GM18511 (cell line): ENCODE data around the gene FBXL16.

Experiments used
- ATAC-seq: cut with Tn5 transposase; IDR thresholded peaks from one replicate; pipeline ENCODE4 v1.9.1; 2021; ENCODE audit warnings: mild to moderate bottlenecking, moderate library complexity; ENCODE audit not compliant: unreplicated experiment

The FBXL16 gene

GRCh38 chr16:710500-711075 lies 5.0 kb upstream of the FBXL16 start:
- no peak for ATAC-seq

DNA sequence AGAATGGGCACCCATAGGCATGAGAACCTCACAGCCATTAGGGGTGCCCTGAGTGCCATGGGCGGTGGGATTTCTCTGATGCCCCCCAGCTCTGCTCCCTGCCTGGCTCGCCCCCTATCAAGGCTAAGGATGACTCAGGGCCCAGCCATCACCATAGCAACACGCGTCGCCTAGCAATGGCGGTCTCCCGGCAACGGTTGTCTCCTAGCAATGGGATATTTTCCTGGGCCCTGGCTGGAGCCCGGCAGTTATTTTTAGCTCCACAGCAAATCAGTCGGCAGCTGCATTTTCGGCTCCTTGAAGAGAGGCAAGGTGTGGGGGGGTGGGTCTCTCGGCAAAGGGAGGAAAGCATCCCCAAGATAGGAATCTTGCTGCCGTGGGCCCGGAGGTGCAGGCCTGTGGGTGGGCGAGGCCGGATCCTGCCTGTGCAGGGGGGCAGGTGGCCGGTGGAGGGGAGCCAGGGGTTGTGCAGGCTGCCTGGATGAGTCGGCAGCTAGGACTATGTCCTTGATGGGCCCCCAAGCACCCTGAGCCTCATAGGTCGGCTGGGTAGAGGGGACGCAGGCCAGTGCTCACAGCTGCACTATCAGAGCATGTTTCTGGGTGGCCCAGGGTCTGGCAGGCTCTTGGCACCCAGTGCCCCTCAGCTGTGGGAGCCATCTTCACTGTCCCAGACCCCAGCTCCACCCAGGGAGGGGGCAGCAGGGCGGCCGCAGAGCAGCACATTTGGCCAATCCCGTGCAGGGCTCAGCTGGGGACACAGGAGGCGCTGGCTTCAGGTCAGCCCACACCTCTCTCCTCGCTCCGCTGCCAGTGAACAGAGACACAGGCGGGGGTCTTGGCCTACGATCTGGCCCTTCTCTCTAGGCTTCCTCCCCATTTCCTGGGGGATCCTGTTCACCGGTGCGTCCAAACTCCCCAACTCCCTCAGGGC lies 4.2 kb upstream of the FBXL16 start:
- ATAC-seq: no peak

DNA sequence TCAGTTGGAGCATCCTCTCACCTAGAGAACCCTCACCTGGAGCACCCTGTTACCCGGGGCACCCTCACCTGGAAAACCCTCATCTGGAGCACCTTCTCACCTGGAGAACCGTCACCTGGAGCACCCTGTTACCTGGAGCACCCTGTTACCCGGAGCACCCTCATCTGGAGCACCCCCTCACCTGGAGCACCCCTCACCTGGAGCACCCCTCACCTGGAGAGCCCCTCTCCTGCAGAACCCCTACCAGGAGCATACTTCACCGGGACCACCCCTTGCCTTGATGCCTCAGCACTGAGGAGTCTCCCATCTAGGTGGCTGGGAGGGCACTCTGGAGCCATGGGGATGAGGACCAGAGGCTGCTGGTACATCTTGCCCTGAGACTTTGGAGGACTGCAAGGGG lies 3.4 kb upstream of the FBXL16 start:
- no peak for ATAC-seq

DNA sequence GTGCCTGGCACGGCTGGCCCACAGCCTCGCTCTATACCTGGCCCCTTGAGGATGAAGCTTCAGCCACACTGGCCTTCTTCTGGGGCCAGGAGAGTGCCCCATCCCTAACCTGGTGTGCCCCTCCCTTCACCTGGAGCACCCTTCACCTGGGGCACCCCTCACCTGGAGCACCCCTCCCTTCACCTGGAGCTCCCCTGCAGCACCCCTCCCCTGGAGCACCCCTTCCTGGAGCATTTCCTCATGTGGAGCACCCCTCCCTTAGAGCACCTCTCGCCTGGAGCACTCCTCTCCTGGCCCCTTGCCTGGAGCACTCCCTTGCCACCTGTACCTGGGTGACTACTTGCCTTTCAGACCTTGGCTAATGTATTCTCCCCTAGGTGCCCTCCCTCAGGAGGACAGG lies 2.4 kb upstream of the FBXL16 start:
- no peak for ATAC-seq

DNA sequence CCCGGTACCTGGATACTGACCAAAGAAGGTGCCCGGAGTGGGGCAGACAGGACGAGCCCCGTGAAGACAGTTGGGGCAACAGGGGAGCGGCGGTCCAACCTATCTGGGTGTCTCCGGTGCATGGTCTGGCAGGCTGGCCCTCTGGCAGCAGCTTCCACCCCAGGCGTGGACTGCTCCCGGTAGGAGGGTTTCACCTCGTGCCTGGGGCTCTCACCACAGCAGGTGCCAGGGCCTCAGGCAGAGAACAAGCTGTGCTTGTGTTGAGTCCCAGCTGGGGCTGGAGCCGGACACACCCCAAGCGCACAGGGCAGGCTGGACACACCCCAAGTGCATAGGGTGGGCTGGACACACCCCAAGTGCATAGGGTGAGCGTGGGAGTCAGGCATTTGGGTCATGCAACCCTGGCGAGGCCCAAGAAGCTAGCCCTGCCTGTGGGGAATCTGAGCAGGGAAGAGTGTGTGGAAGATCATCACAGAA lies 1.5 kb upstream of the FBXL16 start:
- no peak for ATAC-seq

DNA sequence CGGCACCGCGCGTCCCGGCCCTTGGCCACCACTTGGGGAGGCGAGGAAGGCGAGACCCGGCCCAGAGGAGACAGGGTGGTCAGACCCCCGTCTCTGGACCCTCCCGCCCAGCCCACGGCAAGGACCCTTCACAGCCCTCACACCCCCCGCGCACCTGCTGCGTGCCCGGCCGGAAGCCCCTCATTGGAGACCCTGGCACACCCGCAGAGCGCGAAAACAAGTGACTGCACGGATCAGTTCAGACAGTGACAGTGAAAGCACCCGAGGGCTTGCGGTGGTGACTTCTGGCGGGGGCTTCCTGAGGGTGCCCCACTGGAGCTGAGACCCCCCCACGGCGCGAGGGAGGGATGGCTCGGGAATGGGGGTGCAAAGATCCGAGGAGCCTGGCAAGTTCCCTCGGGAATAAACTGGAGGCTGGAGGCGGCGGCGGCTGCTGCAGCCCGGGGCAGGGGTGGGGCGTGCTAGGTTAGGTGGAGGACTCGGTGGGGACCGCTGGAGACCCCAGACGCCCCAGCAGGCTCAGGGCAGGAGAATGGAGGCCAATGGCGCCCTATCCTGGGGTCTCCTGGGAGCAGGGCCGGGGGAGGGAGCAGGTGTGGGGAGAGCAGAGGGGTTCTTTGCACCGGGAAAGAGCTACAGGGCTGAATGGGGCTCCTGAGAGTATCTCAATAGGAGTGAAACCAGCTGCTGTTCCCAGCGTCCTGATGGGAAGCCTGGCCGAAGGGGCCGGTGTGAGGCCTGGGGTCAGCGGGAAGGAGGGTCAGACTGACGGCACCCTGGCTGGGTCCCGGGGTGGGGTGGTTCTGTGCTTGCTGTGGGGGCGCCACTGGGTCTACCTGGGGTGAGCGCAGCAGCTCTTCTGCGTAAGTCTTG lies 824 bp upstream of the FBXL16 start:
- ATAC-seq: no peak

DNA sequence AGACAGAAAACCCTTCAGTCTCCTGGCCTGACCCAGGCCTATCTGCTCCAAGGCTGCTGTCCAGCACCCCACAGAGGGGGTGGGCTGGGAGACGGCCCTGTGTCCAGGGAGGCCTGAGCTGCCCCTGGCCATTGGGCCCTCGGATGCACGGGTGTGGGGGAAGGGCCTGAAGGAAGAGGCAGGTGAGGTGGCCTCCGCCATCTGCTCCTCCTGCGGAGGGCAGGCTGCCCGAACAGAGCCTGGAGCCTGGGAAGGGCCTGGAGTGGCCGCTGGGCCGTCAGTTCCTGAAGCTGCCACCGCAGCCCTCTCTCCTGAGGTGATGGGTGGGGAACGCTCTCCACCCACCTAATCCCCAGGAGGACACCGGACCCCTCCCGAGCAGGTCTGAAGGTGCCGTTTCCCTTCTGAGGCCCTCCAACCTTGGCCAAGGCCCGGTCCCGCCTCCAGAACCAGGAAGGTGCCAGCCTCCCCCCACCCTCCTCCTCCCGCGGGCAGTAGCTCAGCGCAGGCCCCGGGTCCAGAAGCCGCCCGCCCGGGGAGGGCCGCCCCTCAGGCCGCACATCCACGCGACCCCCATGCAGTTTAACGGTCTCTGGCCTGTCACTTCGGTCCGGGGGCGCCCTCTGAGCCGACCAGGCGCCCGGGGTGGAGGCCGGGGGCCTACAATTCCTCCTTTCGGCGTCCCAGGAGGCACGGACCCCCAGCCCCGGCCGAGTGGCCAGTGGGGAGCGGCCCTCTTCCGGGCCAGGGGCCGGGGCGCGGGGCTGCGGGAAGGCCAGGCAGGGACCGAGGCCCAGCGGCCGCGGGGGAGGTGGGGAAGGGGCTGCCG lies 835 bp downstream of the FBXL16 start:
- ATAC-seq: no peak

- ATAC-seq: no peak
Observed at GRCh38 chr16:704047-704446, 1.6 kb downstream of the FBXL16 start.

GRCh38 chr16:703406-703805 lies 2.2 kb downstream of the FBXL16 start:
- ATAC-seq: no peak

DNA sequence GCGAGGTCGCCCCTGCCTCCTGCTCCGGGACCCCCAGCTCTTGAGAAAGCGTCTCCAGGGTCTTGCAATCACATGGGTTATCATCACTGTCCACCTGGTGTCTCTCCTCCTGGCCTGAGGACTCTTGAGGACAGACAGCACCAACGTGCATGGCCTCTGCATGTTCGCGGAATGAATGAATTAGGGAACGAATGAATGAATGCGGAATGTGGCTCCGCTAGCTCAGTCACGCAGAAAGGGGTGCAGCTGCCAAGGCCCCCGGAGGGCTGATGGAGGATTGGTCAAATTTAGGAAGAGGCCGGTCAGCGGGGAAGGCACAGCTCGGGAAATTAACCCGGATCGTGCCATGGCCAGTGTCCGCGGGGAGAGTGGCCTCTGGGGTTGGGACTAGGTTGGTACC lies 3.3 kb downstream of the FBXL16 start:
- no peak for ATAC-seq

- ATAC-seq: no peak
Observed at GRCh38 chr16:700684-701584, 4.7 kb downstream of the FBXL16 start.

DNA sequence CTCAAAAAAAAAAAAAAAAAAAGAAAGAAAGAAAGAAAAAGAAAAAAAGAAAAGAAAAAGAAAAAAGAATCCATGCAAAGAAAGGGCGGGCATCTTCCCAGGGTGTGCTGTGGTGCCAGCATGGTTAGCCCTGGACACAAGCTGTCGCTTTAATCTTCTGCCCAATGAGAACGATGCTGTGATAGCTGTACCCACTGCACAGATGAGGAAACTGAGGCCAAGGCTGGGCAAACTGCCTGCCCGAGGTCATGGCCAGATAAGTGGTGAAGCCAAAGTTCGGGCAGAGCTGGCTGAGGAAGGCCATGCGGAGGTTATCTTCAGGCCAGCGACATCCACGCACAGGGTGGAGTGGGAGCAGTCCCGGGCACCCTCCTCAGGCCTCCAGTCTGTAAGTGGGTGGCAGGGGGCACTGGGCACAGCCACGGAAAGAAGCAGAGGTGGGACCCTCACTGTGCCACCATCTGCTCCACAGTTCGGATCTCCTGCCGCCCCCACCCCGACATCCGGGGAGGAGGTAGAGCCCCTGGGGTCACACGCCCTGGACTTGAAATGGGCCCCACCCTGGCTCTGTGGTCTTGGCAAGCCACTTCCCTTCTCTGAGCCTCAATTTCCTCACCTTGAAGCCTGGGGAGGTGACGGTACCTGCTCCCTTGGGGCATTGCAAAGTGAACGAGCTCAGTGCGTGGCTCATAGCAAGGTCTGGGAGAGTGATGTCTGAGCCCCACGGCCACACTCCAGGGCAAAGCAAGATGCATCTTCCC lies 6.5 kb downstream of the FBXL16 start:
- no peak for ATAC-seq

DNA sequence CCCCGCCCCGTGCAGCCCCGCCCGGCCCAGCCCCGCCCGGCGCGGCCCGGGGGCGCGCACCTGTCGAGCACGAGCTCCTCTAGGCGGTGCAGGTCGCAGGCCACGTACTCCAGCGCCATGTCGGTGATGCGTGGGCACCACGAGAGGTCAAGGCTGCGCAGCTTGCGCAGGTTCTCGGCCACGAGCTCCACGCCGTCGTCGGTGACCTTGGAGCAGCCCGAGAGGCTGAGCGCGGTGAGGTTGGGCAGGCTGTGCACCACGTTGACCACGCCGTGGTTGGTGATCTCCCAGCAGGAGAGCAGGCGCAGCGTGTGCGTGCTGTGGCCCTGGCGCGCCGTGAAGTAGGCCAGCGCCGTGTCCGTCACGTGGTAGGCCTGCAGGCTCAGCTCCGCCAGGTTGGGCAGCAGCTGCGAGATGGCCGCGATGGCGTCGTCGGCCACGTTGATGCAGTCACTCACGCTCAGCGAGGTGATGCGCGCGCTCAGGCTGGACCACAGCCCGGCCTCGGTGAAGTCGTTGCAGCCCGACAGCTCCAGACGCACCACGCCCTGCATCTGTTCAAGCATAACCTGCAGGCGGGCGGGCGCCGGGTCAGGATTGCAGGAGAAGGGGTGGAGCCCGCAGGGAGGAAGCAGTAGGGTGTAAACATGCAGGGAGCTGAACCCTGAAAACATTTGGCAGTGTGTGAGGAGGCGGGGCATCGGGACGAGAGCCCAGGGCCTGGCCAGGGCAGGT lies 10.1 kb downstream of the FBXL16 start:
- ATAC-seq: no peak

GRCh38 chr16:694863-695354 lies 10.7 kb downstream of the FBXL16 start:
- no peak for ATAC-seq

DNA sequence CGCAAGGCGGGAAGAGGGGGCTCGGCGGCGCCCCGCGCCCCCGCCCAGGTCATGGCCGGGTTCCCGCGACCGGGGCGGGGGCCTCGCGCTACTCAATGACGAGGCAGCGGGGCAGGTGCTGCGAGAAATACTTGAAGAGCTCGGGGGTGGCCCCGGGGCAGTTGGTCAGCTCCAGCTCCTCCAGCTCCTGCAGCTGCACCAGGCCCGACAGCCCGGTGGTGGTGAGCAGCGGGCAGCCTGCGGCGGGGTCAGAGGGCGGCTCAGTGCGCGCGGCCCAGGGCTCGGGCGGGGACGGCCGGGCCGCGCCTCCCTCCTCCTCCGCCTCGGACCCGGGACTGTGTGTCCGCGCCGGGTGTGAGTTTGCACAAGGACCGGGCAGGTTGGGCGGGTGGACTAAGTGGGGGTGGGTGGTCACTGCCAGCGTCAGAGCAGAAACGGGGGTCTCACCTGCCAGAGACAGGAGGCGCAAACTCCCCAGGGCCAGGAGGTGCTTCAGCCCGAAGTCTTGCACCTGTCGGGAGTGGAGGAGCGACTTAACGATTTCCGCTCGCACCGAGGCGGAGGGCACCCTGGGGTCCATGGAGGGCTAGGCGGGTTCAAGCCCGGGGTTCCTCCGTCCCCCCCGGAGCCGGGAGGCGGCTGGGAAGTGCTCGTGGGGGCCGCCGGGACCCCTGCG lies 11.3 kb downstream of the FBXL16 start:
- no peak for ATAC-seq

- no peak for ATAC-seq
Observed at GRCh38 chr16:693766-694165, 11.8 kb downstream of the FBXL16 start.

DNA sequence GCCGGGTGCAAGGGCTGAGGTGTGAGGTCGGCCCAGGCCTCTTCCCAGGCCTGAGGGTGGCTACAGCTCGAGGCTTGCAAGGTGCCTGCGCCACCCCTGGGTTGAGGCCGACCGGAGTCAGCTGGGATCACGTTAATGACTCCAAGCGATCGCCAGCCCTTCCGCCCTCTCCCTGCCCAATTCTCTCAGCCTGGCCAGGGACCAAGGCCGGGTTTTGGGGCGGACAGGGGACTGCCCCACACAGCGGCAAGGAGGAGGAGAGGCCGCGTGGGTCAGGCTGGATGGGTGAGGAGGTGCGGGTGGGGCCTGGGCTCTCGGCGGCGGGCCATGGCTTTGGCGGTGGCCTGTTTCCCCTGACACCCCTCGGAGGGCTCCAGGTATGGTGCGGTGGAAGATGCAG lies 12.2 kb downstream of the FBXL16 start:
- ATAC-seq: no peak
